IPS DF 19.7 (cell line): ENCODE data around the gene MCL1.

Source experiments
- DNase-seq: peaks from one replicate; pipeline ENCODE4 v3.0.0-alpha.2; 2013; ENCODE audit warnings: low read depth, low spot score

Gene MCL1

GRCh38 chr1:150543500-150544143, 35.8 kb downstream of the MCL1 start:
- no peak for DNase-seq

- no peak for DNase-seq
Observed at GRCh38 chr1:150537732-150538684, 41.4 kb downstream of the MCL1 start.

GRCh38 chr1:150536836-150537731, 42.3 kb downstream of the MCL1 start:
- DNase-seq: no peak

GRCh38 chr1:150535511-150536287, 43.7 kb downstream of the MCL1 start:
- no peak for DNase-seq

GRCh38 chr1:150534002-150534401, 45.4 kb downstream of the MCL1 start:
- DNase-seq: no peak

- DNase-seq: no peak
Observed at GRCh38 chr1:150532860-150533259, 46.5 kb downstream of the MCL1 start.

DNA sequence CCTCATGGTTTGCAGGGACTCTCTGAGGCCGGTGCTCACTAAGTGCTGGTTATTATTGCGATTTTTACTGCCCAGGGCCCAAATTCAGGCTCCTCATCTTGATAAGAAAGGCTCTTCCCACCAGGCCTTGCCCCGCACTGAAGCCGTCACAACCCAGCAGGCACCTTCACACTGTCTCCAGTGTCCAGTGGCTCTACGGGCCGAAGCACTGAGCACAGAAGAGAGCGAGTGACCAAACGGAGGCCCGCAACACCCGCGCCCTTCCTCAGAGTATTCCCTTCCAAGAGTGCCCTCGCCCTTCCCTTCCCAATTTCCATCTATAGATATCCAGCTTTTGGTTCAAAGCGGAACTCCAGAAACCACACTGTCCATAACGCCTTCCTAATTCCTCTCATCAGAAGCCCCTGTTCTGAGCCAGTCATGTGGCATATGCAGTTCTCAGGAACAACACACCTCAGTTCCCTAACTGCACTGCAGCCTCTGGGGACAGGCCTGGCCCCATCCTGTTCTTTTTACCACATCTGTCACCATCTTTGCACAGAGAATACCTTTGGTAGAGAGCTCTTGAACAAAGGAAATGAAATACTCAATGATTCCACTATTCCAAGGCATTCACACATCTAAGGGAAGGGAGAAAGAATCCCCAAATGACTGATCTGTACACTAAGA, 48.8 kb downstream of the MCL1 start:
- no peak for DNase-seq

DNA sequence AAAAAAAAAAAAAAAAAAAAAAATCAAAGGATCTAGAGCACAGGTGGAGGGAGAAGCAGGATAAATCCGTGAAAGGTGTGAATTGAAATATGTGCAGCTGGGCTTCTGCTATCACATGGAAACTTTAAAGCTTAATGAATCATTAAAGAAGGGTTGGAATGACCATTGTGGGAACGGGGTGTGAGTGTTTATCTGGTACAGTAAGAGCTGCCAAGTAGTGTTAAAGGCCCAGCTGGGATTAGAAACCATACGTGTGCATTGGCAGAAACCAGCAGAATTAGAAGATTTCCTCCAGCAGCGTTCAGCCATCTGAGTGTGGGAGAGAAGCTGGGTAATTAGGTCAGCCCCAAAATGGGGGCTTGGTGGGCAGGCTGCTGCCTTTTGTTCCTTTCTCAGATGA, 50.4 kb downstream of the MCL1 start:
- DNase-seq: no peak

DNA sequence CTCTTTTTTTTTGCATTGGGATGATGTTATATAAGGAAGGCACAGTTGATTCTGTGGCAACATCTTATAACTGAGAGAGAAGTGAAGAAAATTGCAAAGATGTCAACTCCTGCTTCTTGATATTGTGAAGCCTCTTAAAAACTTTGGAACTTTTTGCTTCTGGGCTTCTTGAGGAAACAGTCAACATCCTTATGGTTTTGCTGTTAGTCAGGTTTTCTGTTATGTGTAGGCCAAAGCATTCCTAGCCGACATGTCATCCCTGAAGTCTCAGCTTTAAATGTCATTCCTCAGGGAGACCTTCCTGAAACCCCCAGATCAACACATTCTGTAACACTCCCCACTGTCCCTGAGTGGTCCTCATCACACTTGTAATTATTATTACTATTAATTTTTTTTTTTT, 51.2 kb downstream of the MCL1 start:
- DNase-seq: no peak

GRCh38 chr1:150525348-150525747, 54.1 kb downstream of the MCL1 start:
- no peak for DNase-seq
